ENCODE measurements around the gene DNAJC21. TPM values are rescaled to one million over a fixed set of nuclear protein-coding genes. Genes with fewer than 3 reads are reported as not detected.

The DNAJC21 gene
- total and polyA plus RNA-seq, 9 of the 15 experiments (the other 6 are each of a cell fraction or from before 2014, with no cell fraction given), result 26.6 to 105 (median 70.7) TPM

GRCh38 chr5:34894716-34895115, 34.6 kb upstream of the DNAJC21 start (continued):
- TF ChIP-seq GTF2E2 (tag; IDR thresholded peaks at IDR 0.05) (no peak), ZNF318 (IDR thresholded peaks at IDR 0.05; ENCODE audit: borderline replicate concordance in 1 of 2, low read depth in 1 of 2) (no peak), HDAC1 (IDR thresholded peaks at IDR 0.05) (0 out of 4 replicates have a peak, but pooled peaks of 1 of the 2 experiments have one; percentile 25), RBM25 (IDR thresholded peaks at IDR 0.05; ENCODE audit: low read depth, low read length, severe bottlenecking) (peak; percentile 90), ZNF778 (CRISPR knock-in tag; IDR thresholded peaks at IDR 0.05) (no peak), GABPB1 (CRISPR knock-in tag; IDR thresholded peaks at IDR 0.05) (no peak), ZNF780A (CRISPR knock-in tag; IDR thresholded peaks at IDR 0.05) (no peak), ZBTB26 (CRISPR knock-in tag; IDR thresholded peaks at IDR 0.05) (no peak), HNRNPK (IDR thresholded peaks at IDR 0.05; ENCODE audit: low read depth, low read length, poor library complexity, severe bottlenecking) (no peak), SNIP1 (IDR thresholded peaks at IDR 0.05; ENCODE audit: low read depth) (no peak), SUPT5H (IDR thresholded peaks at IDR 0.05) (no peak), TFE3 (CRISPR knock-in tag; IDR thresholded peaks at IDR 0.05) (no peak), GABPA (tag; conservative IDR thresholded peaks at IDR 0.05; ENCODE audit: low read depth) (no peak), TBL1XR1 (IDR thresholded peaks at IDR 0.05; ENCODE audit: low read length in 2 of 2) (no peak)
